Omental fat pad (tissue), 4 donors: ENCODE results near the gene KCTD5. TPM values are rescaled to one million over a fixed set of nuclear protein-coding genes. Genes with fewer than 3 reads are reported as not detected.

Source experiments
- ATAC-seq: fragments of 150-250 bp; one replicate; pipeline ENCODE4 v1.9.1; 2016; ENCODE audit warnings: mild to moderate bottlenecking, moderate library complexity; ENCODE audit not compliant: low FRiP score
- DNase-seq: peaks from one replicate; pipeline ENCODE4 v3.0.0-alpha.2; 2019; ENCODE audit warnings: low spot score
- total RNA-seq, 4 donors: library from RNA; depleted of rRNA; stranded (reverse); fragments of >200 nt; gene quantifications; one replicate each; pipeline ENCODE4 v1.1.0, GENCODE V29; 2016
- TF ChIP-seq, protein P1 (sequence below), 3 donors: fragments of 450-650 bp; IDR thresholded peaks; one replicate each; pipeline ENCODE4 v1.5.1; 2016 to 2017; ENCODE audit warnings: antibody characterized with exemption in 3 of 3, mild to moderate bottlenecking in 3 of 3, moderate library complexity in 2 of 3

The KCTD5 gene
- total RNA-seq, 4 donors from 2014 or later = 10.9 to 21.1 (median 20.1) TPM

DNA sequence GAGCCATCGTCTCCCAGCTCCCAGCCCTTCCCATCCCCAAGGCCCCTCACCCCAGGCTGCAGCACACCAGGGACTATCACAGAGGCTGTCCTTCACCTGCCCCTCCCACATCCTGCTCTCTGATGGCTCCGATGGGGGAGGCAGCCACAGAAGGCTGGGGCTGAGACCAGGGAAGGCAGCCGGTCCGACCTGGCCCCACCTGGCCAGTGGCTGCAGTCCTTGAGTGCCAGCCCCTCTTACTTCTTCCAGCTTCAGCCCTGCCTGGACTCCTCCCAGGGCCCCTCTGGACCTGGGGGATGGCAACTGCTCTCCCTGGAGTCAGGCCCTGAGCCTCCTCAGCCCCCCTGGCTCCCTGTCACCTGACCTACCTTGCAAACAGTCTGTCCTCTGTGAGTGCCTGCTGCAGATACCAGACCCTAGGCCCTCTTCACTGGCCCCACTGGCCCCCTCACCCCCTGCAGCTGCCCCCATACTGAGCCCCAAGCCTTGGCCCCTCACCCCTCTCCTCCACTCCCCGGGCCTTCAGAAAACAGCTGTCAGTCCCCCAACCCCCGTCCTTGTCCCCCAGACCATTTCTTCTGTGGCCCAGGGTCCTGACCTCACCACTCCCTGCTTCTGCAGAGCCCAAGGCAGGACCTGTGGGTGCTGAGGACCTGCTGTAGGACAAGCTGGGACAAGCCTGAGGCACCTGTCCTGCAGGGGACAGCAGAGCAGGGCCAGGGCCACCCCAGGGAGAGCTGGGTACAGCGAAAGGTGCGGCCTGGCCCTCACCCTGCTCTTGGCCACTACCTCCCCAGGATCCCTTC lies 57.5 kb downstream of the KCTD5 start:
- TF ChIP-seq, protein P1, sequence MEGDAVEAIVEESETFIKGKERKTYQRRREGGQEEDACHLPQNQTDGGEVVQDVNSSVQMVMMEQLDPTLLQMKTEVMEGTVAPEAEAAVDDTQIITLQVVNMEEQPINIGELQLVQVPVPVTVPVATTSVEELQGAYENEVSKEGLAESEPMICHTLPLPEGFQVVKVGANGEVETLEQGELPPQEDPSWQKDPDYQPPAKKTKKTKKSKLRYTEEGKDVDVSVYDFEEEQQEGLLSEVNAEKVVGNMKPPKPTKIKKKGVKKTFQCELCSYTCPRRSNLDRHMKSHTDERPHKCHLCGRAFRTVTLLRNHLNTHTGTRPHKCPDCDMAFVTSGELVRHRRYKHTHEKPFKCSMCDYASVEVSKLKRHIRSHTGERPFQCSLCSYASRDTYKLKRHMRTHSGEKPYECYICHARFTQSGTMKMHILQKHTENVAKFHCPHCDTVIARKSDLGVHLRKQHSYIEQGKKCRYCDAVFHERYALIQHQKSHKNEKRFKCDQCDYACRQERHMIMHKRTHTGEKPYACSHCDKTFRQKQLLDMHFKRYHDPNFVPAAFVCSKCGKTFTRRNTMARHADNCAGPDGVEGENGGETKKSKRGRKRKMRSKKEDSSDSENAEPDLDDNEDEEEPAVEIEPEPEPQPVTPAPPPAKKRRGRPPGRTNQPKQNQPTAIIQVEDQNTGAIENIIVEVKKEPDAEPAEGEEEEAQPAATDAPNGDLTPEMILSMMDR (IDR thresholded peaks at IDR 0.05) = no peak
- DNase-seq = no peak
- no peak for ATAC-seq

- ATAC-seq (no peak), DNase-seq (no peak)
- TF ChIP-seq, protein P1 (IDR thresholded peaks at IDR 0.05) = no peak
Observed at GRCh38 chr16:2740476-2740875, 58.2 kb downstream of the KCTD5 start.

- DNase-seq (no peak), ATAC-seq (no peak)
- TF ChIP-seq, protein P1 (IDR thresholded peaks at IDR 0.05) = no peak
Observed at GRCh38 chr16:2741168-2741567, 58.8 kb downstream of the KCTD5 start.

GRCh38 chr16:2742323-2743006 lies 60.1 kb downstream of the KCTD5 start:
- DNase-seq (no peak), ATAC-seq (no peak)
- TF ChIP-seq, protein P1 (IDR thresholded peaks at IDR 0.05) = no peak

DNA sequence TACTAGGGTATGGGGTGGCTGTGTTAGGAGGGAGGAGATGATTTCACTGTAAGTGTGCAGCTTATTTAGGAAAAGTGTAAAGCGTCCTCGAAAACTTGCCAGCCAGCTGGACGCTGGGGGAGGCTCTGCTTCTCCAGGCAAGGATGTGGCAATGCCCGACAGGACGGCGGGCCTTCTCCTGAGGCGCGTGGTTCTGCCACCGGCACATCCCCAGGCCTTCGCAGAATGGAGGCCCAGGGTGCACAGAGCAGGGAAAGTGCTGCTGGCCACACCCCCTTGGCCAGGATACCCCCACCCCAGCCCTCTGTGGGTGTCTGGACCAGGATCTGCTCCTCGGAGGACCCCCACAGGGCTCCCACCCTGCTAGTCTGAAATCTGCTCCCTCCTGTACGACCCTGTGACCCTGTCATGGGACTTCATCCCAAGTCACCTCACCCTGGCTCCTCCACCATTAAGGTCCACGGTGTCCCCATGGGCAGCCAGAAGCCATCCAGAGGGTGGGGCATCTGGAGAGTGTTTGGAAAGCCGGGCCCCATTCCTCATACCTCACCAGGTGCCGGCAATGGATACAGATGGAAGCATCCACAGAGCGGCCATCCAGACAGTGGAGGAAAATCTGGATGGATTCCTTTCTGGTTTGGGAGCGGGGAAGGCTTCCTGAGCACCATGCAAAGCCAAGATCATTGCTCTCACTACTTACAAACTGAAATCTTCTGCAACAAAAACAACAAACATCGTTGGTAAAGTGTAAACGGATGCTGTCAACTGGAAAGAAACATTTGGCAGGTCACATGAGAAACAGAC lies 60.9 kb downstream of the KCTD5 start:
- TF ChIP-seq, protein P1 (IDR thresholded peaks at IDR 0.05) = no peak
- no peak for ATAC-seq

DNA sequence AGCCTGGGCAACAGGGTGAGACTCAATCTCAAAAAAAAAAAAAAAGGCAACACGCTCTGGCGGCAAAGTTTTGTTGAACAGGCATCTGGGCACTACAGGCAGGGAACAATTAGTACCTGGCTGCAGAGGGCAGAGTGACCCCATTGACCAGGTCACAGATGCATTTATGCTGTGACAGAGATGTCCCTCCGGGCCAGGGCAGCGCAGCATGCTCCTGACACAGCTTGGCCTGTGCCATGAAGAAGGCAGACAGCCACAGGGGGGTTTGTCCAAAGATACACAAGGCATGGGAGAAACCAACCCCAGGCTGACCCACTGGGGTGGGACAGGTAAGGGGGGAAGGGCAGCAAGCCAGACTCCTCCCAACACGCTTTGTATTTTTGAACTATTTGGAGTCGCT lies 62.4 kb downstream of the KCTD5 start:
- DNase-seq = no peak

More for the DNA sequence above, 60.9 kb downstream of the KCTD5 start:
- no peak for DNase-seq

More for the DNA sequence above, 62.4 kb downstream of the KCTD5 start:
- ATAC-seq = no peak
- TF ChIP-seq, protein P1 (IDR thresholded peaks at IDR 0.05) = no peak
